K562 (cell line): ENCODE results near the gene SCYGR1. TPM values are rescaled to one million over a fixed set of nuclear protein-coding genes. Genes with fewer than 3 reads are reported as not detected.
A peak's percentile ranks its signal among the peaks of the same experiment; 100 is the strongest.

Experiments used
- ATAC-seq: fragments of 200-7000 bp; cut with Tn5 transposase; 3 replicates; pipeline ENCODE4 v1.9.1; 2020; ENCODE audit warnings: moderate library complexity
- BruUV-seq: library from RNA; stranded (reverse); fragments of 400-500 nt; replicated peaks from 2 replicates; lab custom pipeline; 2021; lab: Mats Ljungman, UMichigan
- CTCF ChIA-PET: fragments of 300-600 bp; formaldehyde crosslinking; extraction: SDS; loops from one replicate; lab custom pipeline; 2021; ENCODE audit warnings: low intra/inter-chr PET ratio; lab: Yijun Ruan, JAX
- POLR2A ChIA-PET: fragments of 300-600, 350-650 bp; sonication (Branson Sonifier 250); formaldehyde crosslinking; extraction: SDS; loops from one replicate; lab custom pipeline; 2021; ENCODE audit warnings: antibody characterized with exemption, inconsistent platforms; lab: Yijun Ruan, JAX
- DNase-seq, 4 experiments: peaks; one replicate each; pipeline versions ENCODE4 v3.0.0 to v3.0.0-alpha.2; 2011 to 2018; ENCODE audit warnings: low spot score in 3 of 4, mixed read lengths in 3 of 4; ENCODE audit errors: extremely low read depth in 1 of 4
- FAIRE-seq: peaks from 2 replicates; lab custom pipeline; 2011; peaks lifted over from hg19 to GRCh38; lab: Jason Lieb, UNC
- H2AFZ ChIP-seq: 2 replicates; pipeline ENCODE4 v1.6.0; 2011; ENCODE audit warnings: low read depth, low read length, control low read depth, inconsistent platforms
- H3K27ac ChIP-seq: fragments of 200-600 bp; 3 replicates; pipeline ENCODE4 v1.8.0; 2011; ENCODE audit warnings: low read depth, mild to moderate bottlenecking, control low read depth, inconsistent platforms, low read length, moderate library complexity, mixed read lengths; ENCODE audit errors: extremely low read depth
- H3K27me3 ChIP-seq, 2 experiments: fragments of 300-600 bp in 1 of 2; 2 replicates in 1 of 2; 3 replicates in 1 of 2; pipeline versions ENCODE4 v1.6.0 to v1.8.0; 2011; ENCODE audit warnings: inconsistent platforms in 2 of 2, low read length in 2 of 2, mild to moderate bottlenecking in 1 of 2, mixed read lengths in 1 of 2, moderate library complexity in 1 of 2; ENCODE audit not compliant: control insufficient read depth in 2 of 2, insufficient read depth in 2 of 2
- H3K36me3 ChIP-seq: fragments of 300-600 bp; 3 replicates; pipeline ENCODE4 v1.8.0; 2011; ENCODE audit warnings: mild to moderate bottlenecking, low read length, inconsistent platforms; ENCODE audit not compliant: control insufficient read depth, insufficient read depth
- H3K4me1 ChIP-seq, 2 experiments: fragments of 200-600 bp in 1 of 2; replicated peaks in 1 of 2; 2 replicates in 1 of 2; 3 replicates in 1 of 2; pipeline versions ENCODE4 v1.5.1 to v1.8.0; 2011; ENCODE audit warnings: inconsistent platforms in 2 of 2, low read length in 2 of 2, mild to moderate bottlenecking in 1 of 2, mixed read lengths in 1 of 2, moderate library complexity in 1 of 2; ENCODE audit not compliant: control insufficient read depth in 2 of 2, insufficient read depth in 2 of 2
- H3K4me2 ChIP-seq: 2 replicates; pipeline ENCODE4 v1.6.1; 2011; ENCODE audit warnings: low read length, control low read depth, inconsistent platforms, mixed read lengths; ENCODE audit not compliant: insufficient read depth
- H3K4me3 ChIP-seq: fragments of 200-600 bp; sonication (generic), shearing (Covaris generic); 2 replicates; pipeline ENCODE4 v1.5.1; 2016; ENCODE audit warnings: control low read depth, inconsistent platforms
- H3K79me2 ChIP-seq: fragments of 200-600 bp; 3 replicates; pipeline ENCODE4 v1.8.0; 2011; ENCODE audit warnings: low read length, inconsistent platforms; ENCODE audit not compliant: control insufficient read depth, insufficient read depth
- H3K9ac ChIP-seq, 2 experiments: 2 replicates each; pipeline versions ENCODE4 v1.6.0 to v1.6.1; 2011; ENCODE audit warnings: low read depth in 2 of 2, low read length in 2 of 2, control low read depth in 1 of 2, inconsistent platforms in 1 of 2, mild to moderate bottlenecking in 1 of 2, mixed read lengths in 1 of 2; ENCODE audit not compliant: insufficient read depth in 1 of 2
- H3K9me1 ChIP-seq: one replicate; pipeline ENCODE4 v1.6.0; 2011; ENCODE audit warnings: inconsistent platforms, mild to moderate bottlenecking, low read length, moderate library complexity; ENCODE audit not compliant: control insufficient read depth, insufficient read depth
- H3K9me3 ChIP-seq: replicated peaks from 2 replicates; pipeline ENCODE4 v1.5.1; 2011; ENCODE audit warnings: low read depth, low read length, inconsistent platforms; ENCODE audit not compliant: control insufficient read depth, insufficient read depth
- H4K20me1 ChIP-seq: replicated peaks from 2 replicates; pipeline ENCODE4 v1.6.1; 2011; ENCODE audit warnings: low read length, inconsistent platforms, mixed read lengths; ENCODE audit not compliant: control insufficient read depth, insufficient read depth
- C11orf30 ChIP-seq: fragments of 450-650 bp; IDR thresholded peaks from 2 replicates; pipeline ENCODE4 v1.6.1; 2016; ENCODE audit warnings: low read depth, mild to moderate bottlenecking
- CHCHD3 ChIP-seq: fragments of 250-450 bp; sonication (Bioruptor Pico); IDR thresholded peaks from 2 replicates; pipeline ENCODE4 v2.1.2; 2022; ENCODE audit warnings: mild to moderate bottlenecking
- MAFG ChIP-seq: fragments of 450-650 bp; conservative IDR thresholded peaks from 2 replicates; pipeline ENCODE4 v1.6.1; 2016; ENCODE audit warnings: missing genetic modification characterization, missing compliant biosample characterization
- NBN ChIP-seq: fragments of 450-650 bp; IDR thresholded peaks from 2 replicates; pipeline ENCODE4 v1.6.1; 2016; ENCODE audit warnings: low read depth, mild to moderate bottlenecking
- NUFIP1 ChIP-seq: fragments of 450-650 bp; IDR thresholded peaks from 2 replicates; pipeline ENCODE4 v1.6.1; 2018; ENCODE audit not compliant: partially characterized antibody
- PCBP1 ChIP-seq: fragments of 200-400 bp; formaldehyde crosslinking; IDR thresholded peaks from 2 replicates; pipeline ENCODE4 v1.6.1; 2018; ENCODE audit warnings: mild to moderate bottlenecking, low read depth, low read length; ENCODE audit not compliant: poor library complexity, severe bottlenecking
- RFX1 ChIP-seq: fragments of 450-650 bp; IDR thresholded peaks from 2 replicates; pipeline ENCODE4 v1.6.1; 2016; ENCODE audit warnings: mild to moderate bottlenecking, moderate library complexity
- SOX6 ChIP-seq: fragments of 450-650 bp; IDR thresholded peaks from 2 replicates; pipeline ENCODE4 v1.6.1; 2014; ENCODE audit warnings: mild to moderate bottlenecking
- STAT5A ChIP-seq: IDR thresholded peaks from 2 replicates; pipeline ENCODE4 v1.6.1; 2012; ENCODE audit warnings: low read length, inconsistent platforms, borderline replicate concordance
- STAT6 ChIP-seq: sonication (generic); formaldehyde crosslinking; IDR thresholded peaks from 2 replicates; pipeline ENCODE4 v1.8.1; 2023; ENCODE audit warnings: mild to moderate bottlenecking, missing genetic modification reagents
- ZFP91 ChIP-seq: sonication (generic); formaldehyde crosslinking; IDR thresholded peaks from 2 replicates; pipeline ENCODE4 v1.8.0; 2022; ENCODE audit warnings: mild to moderate bottlenecking, missing genetic modification reagents
- ZKSCAN3 ChIP-seq: fragments of 250-450 bp; sonication (Bioruptor Pico); IDR thresholded peaks from 2 replicates; pipeline ENCODE4 v1.4.0; 2020
- ZNF124 ChIP-seq: sonication (generic); formaldehyde crosslinking; IDR thresholded peaks from 2 replicates; pipeline ENCODE4 v1.8.1; 2022; ENCODE audit warnings: missing genetic modification reagents
- ZNF316 ChIP-seq: fragments of 450-650 bp; IDR thresholded peaks from 2 replicates; pipeline ENCODE4 v1.6.1; 2016
- ZSCAN32 ChIP-seq: fragments of 450-650 bp; formaldehyde crosslinking; IDR thresholded peaks from 2 replicates; pipeline ENCODE4 v1.4.0; 2020; ENCODE audit warnings: mild to moderate bottlenecking, moderate library complexity
- ZZZ3 ChIP-seq: fragments of 450-650 bp; IDR thresholded peaks from 2 replicates; pipeline ENCODE4 v1.6.1; 2016; ENCODE audit warnings: antibody characterized with exemption, mild to moderate bottlenecking, moderate library complexity
- WGBS: fragments of 100-300 bp; shearing (Covaris generic); methylation state at CpG from one replicate; pipeline ENCODE4 v1.1.6; 2016; ENCODE audit warnings: low coverage, mixed read lengths; ENCODE audit not compliant: insufficient coverage; ENCODE audit errors: missing lambda C conversion rate; 5-methylcytosine and 5-hydroxymethylcytosine counted together
- in situ Hi-C: fragments of 300-500 bp; cut with MboI; formaldehyde crosslinking; loops from 4 replicates; pipeline ENCODE4 v1.15.0; 2018; ENCODE audit warnings: inconsistent platforms, mixed read lengths
- intact Hi-C: fragments of 100-400 bp; cut with micrococcal nuclease; formaldehyde crosslinking; loops from 2 replicates; pipeline ENCODE4 v1.14.2; 2022
- polyA plus RNA-seq, 8 experiments: library from polyadenylated mRNA; depleted of rRNA in 4 of 8; stranded (reverse) in 5 of 8; unstranded in 3 of 8; fragments of >200 nt; fragmentation: Nextera tagmentation in 2 of 8; fragmentation: Illumina TruSeq in 1 of 8; extraction: Ambion mirVana in 2 of 8; extraction: Trizol in 1 of 8; gene quantifications; 2 replicates each; pipeline versions ENCODE4 v1.2.1 to v1.2.3, GENCODE V29; 2011 to 2014; ENCODE audit warnings: inconsistent platforms in 1 of 8, missing spikeins in 1 of 8
- total RNA-seq, 7 experiments: library from RNA; depleted of rRNA in 6 of 7; stranded (reverse); fragments of >200 nt in 6 of 7; fragmentation: Illumina TruSeq in 2 of 7; extraction: Trizol in 2 of 7; gene quantifications; 2 replicates each; pipeline versions ENCODE4 v1.2.1 to v1.2.3, GENCODE V29; 2011 to 2021; ENCODE audit warnings: low replicate concordance in 1 of 7

The SCYGR1 gene
- total and polyA plus RNA-seq, 9 of the 15 experiments (the other 6 are each of a cell fraction or from before 2014, with no cell fraction given): not detected

DNA sequence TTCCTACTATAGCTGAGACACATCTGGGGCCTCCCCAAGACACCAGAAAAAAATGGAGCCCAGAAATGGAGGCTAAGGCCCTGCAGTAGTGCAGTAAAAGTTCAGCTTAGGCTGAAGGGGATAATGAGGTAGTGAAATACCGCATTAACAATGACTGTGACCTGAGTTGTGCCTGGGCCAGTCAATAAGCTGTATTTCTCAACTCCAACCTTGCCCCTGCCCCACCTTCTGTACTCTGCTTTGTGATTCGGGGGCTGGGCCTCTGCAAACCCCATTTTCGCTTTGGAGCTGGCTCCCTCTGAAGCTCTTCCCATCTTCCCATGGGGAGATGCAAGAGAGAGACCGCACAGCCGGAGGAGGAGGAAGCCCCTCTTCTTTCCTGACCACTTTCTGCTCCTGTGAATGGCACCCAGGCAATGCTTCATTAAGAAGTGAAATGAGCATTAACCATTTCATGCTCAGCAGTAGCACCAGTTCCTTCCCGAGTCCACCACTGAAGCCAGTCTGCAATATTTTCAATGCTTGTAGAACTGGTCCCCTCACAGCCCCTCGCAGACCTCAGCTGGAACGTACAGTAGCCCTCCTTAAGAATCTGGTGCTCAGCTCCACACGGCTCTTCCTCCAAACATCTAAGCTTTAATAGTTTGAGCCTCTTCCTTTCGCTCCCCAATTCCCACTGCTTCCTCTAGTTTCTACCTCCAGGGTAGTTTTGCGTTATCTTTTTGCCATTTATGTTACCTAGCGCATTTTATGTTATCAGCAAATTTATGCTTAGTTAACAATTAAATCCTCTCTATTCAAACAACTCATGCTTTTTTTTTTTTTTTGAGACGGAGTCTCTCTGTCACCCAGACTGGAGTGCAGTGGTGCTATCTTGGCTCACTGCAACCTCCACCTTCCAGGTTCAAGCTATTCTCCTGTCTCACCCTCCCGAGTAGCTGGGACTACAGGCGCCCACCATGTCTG is 32.6 kb upstream of the SCYGR1 start:
- Histone ChIP-seq H3K27me3 (no peaks in the 10 kb centered on the region), H3K4me3 (no peak overlapping the region), H3K27ac (no peak overlapping the region), H4K20me1 (no peaks in the 10 kb centered on the region), H2AFZ (peak overlapping the region; percentile 24; the same call in 1 of the 2 replicates), H3K9me1 (no peaks in the 10 kb centered on the region), H3K36me3 (no peaks in the 10 kb centered on the region), H3K9ac (no peak overlapping the region), H3K9me3 (no peaks in the 10 kb centered on the region), H3K4me1 (no peaks in the 10 kb centered on the region; a peak in 1 of 5 replicates), H3K79me2 (no peaks in the 10 kb centered on the region), H3K4me2 (no peak overlapping the region)
- no TSS peak for BruUV-seq
- TF ChIP-seq RFX1 (no peak), MAFG (tag) (peak; percentile 50), STAT6 (no peak), ZZZ3 (no peak), STAT5A (no peak), ZSCAN32 (no peak), SOX6 (no peak), ZFP91 (CRISPR knock-in tag) (no peak), ZKSCAN3 (CRISPR knock-in tag) (no peak), ZNF124 (no peak), NUFIP1 (no peak), CHCHD3 (CRISPR knock-in tag) (no peak), NBN (no peak), ZNF316 (peak; percentile 80), C11orf30 (peak; percentile 46; the same call in 1 of the 2 replicates), PCBP1 (no peak)
- FAIRE-seq (no peak), ATAC-seq (no peak; the same call in 2 of the 3 replicates), DNase-seq (no peak)
- in situ Hi-C loops (no loop called here), intact Hi-C loops (no loop called here)
- ChIA-PET POLR2A (no interaction called here), CTCF (no interaction called here)
- WGBS: 58% methylated on average over 11 of the region's 15 CpGs
